NCI-H146 treated with DMSO at 0.1 percent for 48 hours (cell line): ENCODE data around the gene CNTNAP1.
"Not testable (repeated sequence)": the region's sequence is repeated elsewhere in the genome, so short reads cannot be mapped to it uniquely, and the experiment has no call there.

Source experiments
- DNase-seq: peaks from one replicate; lab custom pipeline; 2025; ENCODE audit not compliant: unreplicated experiment; lab: John Stamatoyannopoulos, UW

The CNTNAP1 gene

DNA sequence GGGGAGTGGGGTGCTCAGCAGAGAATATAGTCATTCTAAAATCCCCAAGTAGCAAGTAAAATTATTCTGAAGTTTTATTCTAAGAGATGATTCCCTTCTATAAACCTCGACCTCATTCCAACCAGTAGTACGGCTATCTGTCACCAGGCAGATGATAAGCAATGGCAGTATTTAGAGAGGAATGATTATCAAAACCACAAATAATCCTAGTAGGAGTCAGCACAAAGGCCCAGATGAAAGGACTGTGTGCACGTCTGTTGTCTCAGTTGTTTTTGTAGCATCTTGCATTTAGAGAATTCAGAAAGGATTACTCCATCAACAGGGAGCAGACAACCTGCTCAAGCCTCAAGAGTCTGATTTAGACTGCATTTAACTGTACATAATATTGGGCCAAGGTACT lies 41.3 kb downstream of the CNTNAP1 start:
- DNase-seq = no peak

DNA sequence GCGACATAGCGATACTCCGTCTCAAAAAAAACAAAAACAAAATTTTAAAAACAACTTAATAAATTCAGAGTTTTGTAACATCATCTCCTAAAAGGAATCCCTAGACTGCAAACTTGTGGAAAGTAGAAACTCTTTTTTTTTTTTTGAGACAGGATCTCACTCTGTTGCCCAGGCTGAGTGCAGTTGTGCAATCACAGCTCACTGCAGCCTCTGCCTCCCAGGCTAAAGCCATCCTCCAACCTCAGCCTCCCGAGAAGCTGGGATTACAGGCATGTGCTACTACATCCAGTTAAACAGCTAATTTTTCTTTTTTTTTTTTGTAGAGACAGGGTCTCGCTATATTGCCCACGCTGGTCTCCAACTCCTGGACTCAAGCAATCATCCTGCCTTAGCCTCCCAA lies 42.8 kb downstream of the CNTNAP1 start:
- DNase-seq = no peak

DNA sequence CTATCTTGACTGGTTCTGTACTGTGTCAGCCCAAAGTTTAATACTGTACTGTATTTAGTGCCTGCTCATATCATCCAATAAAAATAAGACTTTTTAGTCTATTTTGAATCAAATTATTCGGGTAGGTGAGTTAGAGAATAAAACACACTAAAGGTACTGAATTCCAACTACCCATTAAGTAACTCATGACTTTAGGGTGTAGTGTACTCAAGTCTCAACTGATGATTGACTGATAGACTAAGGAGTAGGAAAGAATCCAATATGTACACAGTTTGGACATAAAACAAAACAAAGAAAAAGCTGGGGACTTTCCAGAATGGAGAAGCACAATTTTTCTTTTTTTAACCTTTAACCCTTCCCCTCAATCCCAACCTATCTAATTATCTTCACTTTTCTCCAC lies 58.4 kb downstream of the CNTNAP1 start:
- no peak for DNase-seq

DNA sequence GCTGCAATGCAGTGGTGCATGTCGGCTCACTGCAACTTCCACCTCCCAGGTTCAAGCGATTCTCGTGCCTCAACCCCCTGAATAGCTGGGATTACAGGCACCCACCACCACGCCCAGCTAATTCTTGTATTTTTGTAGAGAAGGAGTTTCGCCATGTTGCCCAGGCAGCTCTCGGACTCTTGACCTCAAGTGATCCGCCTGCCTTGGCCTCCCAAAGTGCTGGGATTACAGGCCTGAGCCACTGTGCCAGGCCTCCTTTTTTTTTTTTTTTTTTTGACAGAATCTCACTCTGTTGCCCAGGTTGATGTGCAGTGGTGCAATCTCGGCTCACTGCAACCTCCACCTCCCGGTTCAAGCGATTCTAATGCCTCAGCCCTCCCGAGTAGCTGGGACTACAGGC lies 60.6 kb downstream of the CNTNAP1 start:
- not testable (repeated sequence) for DNase-seq

DNA sequence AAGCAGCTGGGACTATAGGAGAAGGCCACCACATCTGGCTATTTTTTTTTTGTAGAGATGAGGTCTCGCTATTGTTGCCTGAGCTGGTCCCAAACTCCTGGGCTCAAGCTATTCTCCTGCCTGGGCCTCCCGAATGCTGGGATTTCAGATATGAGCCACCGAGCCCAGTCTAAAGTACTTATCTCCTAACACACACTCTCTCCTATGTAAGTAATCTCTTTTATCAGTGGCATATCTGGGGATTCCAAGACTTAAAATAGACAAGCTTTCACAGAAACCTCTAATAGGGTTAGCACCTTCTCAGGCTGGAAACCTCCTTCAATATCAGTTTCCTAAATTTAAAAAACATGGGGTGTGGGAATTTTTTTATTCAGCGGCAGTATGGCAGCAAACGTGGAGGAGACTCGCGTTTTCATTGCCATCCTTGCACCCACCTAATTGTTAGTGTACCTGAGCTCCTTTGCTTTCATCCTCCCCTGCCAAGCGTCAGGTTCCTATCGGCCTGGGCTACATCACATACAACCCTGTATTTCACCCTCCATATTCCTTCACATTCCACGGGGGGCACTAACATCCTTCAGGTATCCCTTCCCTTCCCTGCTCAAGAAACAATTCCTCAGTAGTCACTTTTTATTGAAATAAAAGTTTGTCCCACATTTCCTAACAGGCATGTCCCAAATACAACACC lies 61.4 kb downstream of the CNTNAP1 start:
- peak; percentile 22 for DNase-seq

DNA sequence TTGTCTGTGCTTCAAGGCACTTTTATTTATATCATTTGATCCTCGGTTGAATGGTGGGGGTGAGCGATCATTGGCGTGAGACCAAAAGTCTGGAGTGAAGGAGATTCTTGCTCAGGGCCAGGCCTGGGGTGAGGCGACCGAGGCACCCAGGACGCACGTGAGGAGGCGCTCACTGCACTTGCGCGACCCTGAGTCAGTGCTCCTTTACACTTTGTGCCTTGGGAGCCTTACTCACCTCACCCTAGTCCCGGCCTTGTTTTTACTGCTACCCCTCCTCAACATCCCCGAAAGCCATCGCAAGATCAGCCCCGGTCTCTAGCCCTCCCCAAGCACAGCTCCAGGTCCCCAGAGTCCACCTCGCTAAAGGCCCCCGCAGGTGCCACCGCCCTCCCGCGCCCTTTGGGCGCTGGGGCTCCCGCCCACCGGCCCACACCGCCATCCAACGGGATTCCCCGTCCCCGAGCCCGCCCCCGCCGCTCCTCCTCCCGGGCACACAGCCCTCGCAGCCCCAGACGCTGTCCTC lies 62.0 kb downstream of the CNTNAP1 start:
- peak; percentile 77 for DNase-seq

DNA sequence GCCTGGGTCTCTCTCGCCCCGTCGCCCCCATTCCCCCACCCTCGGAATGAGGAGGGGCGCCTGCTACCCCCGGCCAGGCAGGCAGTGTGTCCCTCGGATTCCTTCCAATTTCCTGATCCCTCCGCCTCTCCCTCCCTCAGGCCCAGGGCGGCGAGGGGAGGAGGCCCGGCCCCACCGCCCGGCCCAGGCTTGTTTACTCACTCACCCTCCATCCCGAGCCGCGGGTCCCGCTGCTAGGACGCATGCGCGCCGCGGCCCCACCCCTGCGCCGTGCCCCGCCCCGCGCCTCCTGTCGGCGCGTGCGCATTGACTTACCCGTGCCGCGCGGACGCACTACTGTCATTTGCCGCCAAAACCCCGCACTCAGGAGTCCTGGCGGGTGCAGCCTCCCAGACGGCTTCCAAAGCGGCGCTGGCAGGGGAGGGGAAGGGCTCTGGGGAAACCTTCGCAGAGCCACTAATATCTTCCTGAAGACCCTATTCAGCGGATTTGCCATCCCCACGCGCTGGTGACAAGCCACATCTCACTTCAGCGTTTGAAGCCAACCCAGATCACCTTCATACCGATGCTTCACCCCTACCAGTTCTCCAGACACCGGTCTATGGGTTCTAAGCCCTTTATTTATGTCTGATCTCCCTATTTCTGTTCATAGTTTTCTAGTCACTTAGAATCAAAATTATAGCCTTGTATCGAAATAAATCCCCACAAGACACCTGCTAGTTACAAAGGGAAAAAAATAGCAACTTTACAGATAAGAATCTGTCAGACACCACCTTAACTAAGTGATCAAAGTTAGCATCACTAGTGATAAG lies 62.7 kb downstream of the CNTNAP1 start, which contains the start of gene EZH1:
EZH1 (minus strand) TSS at position 235 of the 812 bp plus-strand sequence. CDS start 16,099 bp downstream, outside the sequence.
- DNase-seq = peak; percentile 86

DNA sequence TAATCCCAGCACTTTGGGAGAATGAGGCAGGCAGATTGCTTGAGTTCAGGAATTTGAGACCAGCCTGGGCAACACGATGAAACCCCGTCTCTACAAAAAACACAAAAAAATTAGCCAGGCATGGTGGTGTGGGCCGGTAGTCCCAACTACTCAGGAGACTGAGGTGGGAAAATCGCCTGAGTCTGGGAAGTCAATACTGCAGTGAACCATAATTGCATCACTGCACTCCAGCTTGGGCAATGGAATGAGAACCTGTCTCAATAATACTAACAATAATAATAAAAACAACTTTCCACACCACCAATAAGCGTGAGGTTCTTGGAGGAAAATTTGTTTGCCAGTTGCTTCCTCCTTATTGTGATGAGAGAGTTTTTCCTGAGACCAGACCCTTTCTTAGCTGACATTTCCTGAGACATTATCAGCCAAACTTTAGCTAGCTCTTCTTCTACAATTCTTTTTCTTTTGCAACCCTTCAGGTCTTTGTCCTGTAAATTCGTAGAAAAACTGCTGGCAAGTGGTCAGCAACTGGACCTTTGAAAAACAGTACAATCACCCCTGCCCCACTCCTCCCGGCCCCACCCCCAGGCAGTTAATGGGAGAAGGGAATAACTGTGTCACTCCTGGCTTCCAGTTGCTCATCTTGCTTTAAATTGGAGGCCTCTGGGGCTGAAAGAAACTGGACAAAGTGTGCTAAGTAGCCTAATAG lies 66.0 kb downstream of the CNTNAP1 start:
- DNase-seq = no peak

DNA sequence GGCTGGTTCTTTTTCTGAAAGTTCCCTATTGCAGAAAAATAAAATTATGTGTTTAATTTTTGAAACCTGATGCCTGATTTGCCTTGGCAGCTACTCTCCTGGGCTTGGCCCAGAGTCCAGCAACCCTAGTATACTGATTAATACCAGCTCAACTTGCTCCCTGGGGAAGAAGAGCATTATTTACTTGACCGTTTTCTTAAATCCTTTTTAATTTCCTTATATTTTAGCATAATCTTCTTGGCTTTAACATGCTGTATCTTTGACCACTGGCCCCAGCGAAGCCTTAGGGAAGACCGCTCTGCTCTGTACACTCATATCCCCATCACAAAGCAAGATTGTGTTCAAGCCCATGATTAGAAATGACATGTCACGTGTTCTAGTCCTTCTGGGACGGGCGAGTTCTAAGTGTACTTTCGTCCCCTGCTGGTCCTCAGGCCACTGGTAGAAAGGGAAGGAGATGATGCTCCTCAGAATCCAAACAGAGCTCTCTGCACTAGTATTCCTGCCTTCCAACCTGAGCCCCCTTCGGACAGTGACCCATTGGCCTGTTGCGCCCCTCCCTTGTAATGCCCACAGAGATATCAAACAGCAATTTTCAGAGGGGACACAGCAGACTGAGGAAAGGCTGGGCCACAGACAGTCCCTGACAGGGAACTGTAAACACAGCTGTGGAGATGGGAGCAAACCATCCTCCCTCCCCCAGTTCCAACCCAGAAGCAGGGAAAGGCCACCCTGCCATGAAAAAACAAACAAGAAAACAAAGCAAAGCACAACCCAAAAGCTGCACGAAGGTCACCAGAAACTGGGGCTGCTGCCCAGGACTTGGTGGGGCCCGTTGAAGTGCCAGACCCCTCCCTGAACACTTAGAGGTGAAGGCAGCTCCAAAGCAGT lies 66.8 kb downstream of the CNTNAP1 start:
- DNase-seq = peak; percentile 40
